ENCODE measurements around the gene SORL1-AS1.
"Not testable (repeated sequence)": the region's sequence is repeated elsewhere in the genome, so short reads cannot be mapped to it uniquely, and the experiment has no call there.

Gene SORL1-AS1

GRCh38 chr11:121426476-121427399 is 26.0 kb downstream of the SORL1-AS1 start:
- Mint-ChIP-seq H3K9me3 (peaks cover 5 to 18% of the 10 kb centered on the region in 2 donors), H3K36me3 (peaks cover 5 to 28% of the 10 kb centered on the region in 2 donors), H3K27ac (no peak overlapping the region)
- DNase-seq (ENCODE audit: low spot score in 2 of 2) (peak in 1 of 2 donors; percentile 42), ATAC-seq (peak; percentile 44 to 82)

DNA sequence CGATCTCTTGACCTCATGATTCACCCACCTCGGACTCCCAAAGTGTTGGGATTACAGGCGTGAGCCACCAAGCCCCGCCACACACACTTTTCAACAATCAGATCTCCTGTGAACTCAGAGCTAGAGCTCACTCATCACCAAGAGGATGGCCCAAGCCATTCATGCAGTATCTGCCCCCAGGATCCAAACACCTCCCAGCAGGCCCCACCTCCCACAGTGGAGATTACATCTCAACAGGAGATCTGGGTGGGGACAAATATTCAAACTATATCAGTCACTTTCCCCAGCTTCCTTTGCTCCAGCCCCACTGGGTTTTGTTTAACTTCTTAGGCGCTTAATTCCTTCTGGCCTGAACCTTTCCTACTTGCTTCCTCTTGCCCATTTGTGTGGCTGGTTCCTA is 26.9 kb downstream of the SORL1-AS1 start:
- no peak for ATAC-seq
- H3K27ac Mint-ChIP-seq = no peak overlapping the region
- peaks cover 5 to 18% of the 10 kb centered on the region in 2 donors for H3K9me3 Mint-ChIP-seq

GRCh38 chr11:121422675-121423074 is 30.1 kb downstream of the SORL1-AS1 start:
- ATAC-seq (peak; percentile 34 to 38), DNase-seq (ENCODE audit: low spot score in 2 of 2) (no peak)
- Mint-ChIP-seq H3K36me3 (peaks cover 5 to 28% of the 10 kb centered on the region in 2 donors), H3K27ac (no peak overlapping the region), H3K9me3 (peaks cover 5 to 18% of the 10 kb centered on the region in 2 donors)

More for the DNA sequence above, 26.9 kb downstream of the SORL1-AS1 start:
- DNase-seq (ENCODE audit: low spot score in 2 of 2) = no peak
- H3K36me3 Mint-ChIP-seq = peaks cover 5 to 28% of the 10 kb centered on the region in 2 donors

GRCh38 chr11:121421149-121421901 is 31.4 kb downstream of the SORL1-AS1 start:
- H3K9me3 Mint-ChIP-seq = peaks cover 5 to 18% of the 10 kb centered on the region in 2 donors
- DNase-seq (ENCODE audit: low spot score in 2 of 2) (no peak), ATAC-seq (no peak)
- peaks cover 4 to 28% of the 10 kb centered on the region in 2 donors for H3K36me3 Mint-ChIP-seq
- no peak overlapping the region for H3K27ac Mint-ChIP-seq

- H3K36me3 Mint-ChIP-seq = peaks cover 0 to 20% of the 10 kb centered on the region in 2 donors
- H3K9me3 Mint-ChIP-seq = peaks cover 5 to 18% of the 10 kb centered on the region in 2 donors
- no peak overlapping the region for H3K27ac Mint-ChIP-seq
- DNase-seq (ENCODE audit: low spot score in 2 of 2) (no peak), ATAC-seq (peak in 1 of 2 donors; percentile 58)
Observed at GRCh38 chr11:121420398-121420797, 32.4 kb downstream of the SORL1-AS1 start.

DNA sequence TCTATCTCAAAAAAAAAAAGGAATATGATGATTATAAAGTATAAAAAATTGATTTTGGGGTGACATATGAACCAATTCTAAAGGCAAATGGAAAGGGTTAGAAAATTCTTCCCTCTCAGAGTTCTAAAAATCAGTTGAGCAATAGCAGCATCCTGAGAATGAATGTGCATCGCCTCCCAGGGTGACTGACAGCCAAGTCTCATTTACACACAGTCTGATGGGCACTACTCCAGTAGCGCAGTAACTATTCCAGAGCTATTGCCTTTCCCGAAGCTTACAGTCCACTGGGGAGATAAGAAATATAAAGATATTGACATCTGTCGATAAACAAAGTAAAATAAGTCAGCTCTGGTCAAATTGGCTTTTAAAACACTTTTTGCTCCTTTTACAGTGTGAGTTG is 32.9 kb downstream of the SORL1-AS1 start:
- H3K36me3 Mint-ChIP-seq = peaks cover 0 to 14% of the 10 kb centered on the region in 2 donors
- DNase-seq (ENCODE audit: low spot score in 2 of 2) = no peak
- no peak overlapping the region for H3K27ac Mint-ChIP-seq
- H3K9me3 Mint-ChIP-seq = peaks cover 5 to 13% of the 10 kb centered on the region in 2 donors
- ATAC-seq = no peak

GRCh38 chr11:121418625-121419114 is 34.1 kb downstream of the SORL1-AS1 start:
- Mint-ChIP-seq H3K27ac (peak overlapping the region in 1 of 2 donors; percentile 51), H3K9me3 (peaks cover 1 to 3% of the 10 kb centered on the region in 2 donors), H3K36me3 (peaks cover 0 to 4% of the 10 kb centered on the region in 2 donors)
- ATAC-seq (peak in 1 of 2 donors; percentile 43), DNase-seq (ENCODE audit: low spot score in 2 of 2) (no peak)

DNA sequence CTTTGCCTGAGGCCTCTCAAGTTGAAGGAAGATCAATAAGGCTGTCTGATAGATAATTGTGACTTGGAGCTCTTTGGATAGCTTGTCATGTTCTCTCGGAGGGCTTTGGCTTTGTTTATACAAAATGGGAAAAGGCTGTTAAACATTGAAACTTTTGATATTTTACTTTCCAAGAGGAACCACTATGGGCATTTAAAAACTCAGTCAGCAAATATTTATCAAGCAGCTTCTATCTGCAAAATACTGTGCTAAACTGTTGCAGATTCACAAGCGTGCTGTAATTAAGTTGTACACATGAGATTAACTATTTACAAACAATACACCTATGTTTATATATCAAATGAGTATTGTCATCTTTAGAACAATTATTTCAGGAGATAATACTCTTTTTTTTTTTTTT is 35.2 kb downstream of the SORL1-AS1 start:
- H3K36me3 Mint-ChIP-seq = peaks cover 0 to 8% of the 10 kb centered on the region in 2 donors
- H3K27ac Mint-ChIP-seq = peak overlapping the region; percentile 66 to 71
- no peaks in the 10 kb centered on the region for H3K9me3 Mint-ChIP-seq
- DNase-seq (ENCODE audit: low spot score in 2 of 2) (no peak), ATAC-seq (no peak)

GRCh38 chr11:121417055-121417551 is 35.7 kb downstream of the SORL1-AS1 start:
- Mint-ChIP-seq H3K36me3 (peaks cover 0 to 8% of the 10 kb centered on the region in 2 donors), H3K27ac (peak overlapping the region; percentile 66 to 71), H3K9me3 (no peaks in the 10 kb centered on the region)
- ATAC-seq (peak; percentile 60 to 92), DNase-seq (ENCODE audit: low spot score in 2 of 2) (peak; percentile 33 to 82)

DNA sequence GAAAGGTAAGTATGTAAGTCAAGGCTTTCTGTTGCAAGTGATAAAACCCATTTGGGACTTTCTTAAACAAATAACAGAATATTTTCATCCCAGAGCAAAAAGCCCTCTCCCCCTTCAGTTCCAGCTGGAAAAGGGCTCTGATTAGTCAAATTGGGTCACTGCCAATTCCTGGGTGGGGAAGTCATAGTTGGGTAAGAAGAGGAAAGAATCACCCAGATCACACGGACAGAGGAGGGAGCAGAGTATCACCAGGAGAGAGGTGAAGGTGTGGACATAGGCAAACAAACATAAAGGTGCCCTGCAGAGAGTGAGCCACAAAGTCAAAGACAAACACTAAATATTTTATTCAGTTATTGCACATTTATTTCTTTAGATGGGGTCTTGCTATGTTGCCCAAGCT is 36.9 kb downstream of the SORL1-AS1 start:
- DNase-seq (ENCODE audit: low spot score in 2 of 2) (no peak), ATAC-seq (no peak)
- Mint-ChIP-seq H3K27ac (no peak overlapping the region), H3K36me3 (peaks cover 0 to 8% of the 10 kb centered on the region in 2 donors), H3K9me3 (no peaks in the 10 kb centered on the region)

- no peaks in the 10 kb centered on the region for H3K9me3 Mint-ChIP-seq
- DNase-seq (ENCODE audit: low spot score in 2 of 2) (no peak), ATAC-seq (no peak)
- H3K36me3 Mint-ChIP-seq = peaks cover 0 to 8% of the 10 kb centered on the region in 2 donors
- no peak overlapping the region for H3K27ac Mint-ChIP-seq
Observed at GRCh38 chr11:121414141-121414913, 38.4 kb downstream of the SORL1-AS1 start.

GRCh38 chr11:121412711-121413415 is 39.9 kb downstream of the SORL1-AS1 start:
- ATAC-seq = no peak
- Mint-ChIP-seq H3K27ac (peak overlapping the region in 1 of 2 donors; percentile 60), H3K36me3 (peaks cover 0 to 8% of the 10 kb centered on the region in 2 donors), H3K9me3 (no peaks in the 10 kb centered on the region)
- no peak for DNase-seq (ENCODE audit: low spot score in 2 of 2)

DNA sequence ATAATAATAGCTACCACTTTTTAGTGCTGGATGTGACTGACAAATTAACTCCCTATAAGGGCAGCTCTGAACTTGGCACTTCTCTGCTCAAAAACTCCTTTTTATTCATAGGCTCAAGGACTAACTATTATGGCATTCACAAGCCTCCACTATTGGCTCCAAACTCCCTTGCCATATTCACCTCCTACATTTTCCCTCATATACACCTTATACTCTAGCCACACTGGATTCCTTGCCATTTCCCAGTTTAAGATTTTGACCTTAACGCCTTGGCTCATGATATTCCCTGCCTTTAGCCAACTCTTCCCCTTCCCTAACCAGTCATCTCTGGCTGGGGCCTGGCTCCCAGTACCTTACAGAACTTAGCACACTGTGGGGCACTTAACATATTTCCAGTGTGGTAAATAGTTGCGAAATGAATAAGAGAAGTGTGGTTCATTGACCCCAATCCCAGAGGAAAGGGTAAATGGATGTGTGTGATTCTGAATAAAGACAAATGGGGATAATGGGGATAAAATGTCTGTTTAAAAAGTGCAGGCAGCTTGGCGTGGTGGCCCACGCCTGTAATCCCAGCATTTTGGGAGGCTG is 40.7 kb downstream of the SORL1-AS1 start:
- no peak for DNase-seq (ENCODE audit: low spot score in 2 of 2)
- Mint-ChIP-seq H3K36me3 (peaks cover 0 to 8% of the 10 kb centered on the region in 2 donors), H3K27ac (no peak overlapping the region), H3K9me3 (no peaks in the 10 kb centered on the region)
- no peak for ATAC-seq

GRCh38 chr11:121411330-121411729 is 41.4 kb downstream of the SORL1-AS1 start:
- not testable (repeated sequence) for H3K9me3 Mint-ChIP-seq; H3K36me3 Mint-ChIP-seq; DNase-seq (ENCODE audit: low spot score in 2 of 2)
- peak; percentile 53 to 78 for ATAC-seq
- peak overlapping the region; percentile 82 to 90 for H3K27ac Mint-ChIP-seq

DNA sequence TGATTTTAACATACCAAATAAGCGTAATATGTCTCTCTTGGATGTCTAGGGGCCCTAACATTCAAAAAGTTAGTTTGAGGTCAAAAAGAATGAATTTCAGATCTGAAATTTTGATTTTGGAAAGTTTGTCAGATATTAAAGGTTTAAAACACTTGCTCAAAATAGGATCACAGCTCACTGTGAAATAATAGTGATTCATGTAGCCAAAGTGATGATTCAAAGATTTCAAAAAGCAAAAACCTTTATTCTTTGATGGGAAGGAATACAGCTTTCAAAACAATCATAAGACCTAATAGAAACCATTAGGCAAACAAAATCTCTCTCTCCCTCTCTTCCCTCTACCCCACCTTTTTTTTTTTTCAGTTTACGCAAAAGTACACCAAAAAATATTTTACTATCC is 42.7 kb downstream of the SORL1-AS1 start:
- DNase-seq (ENCODE audit: low spot score in 2 of 2); H3K9me3 Mint-ChIP-seq; H3K36me3 Mint-ChIP-seq: not testable (repeated sequence)
- peak; percentile 11 to 66 for ATAC-seq
- H3K27ac Mint-ChIP-seq = peak overlapping the region in 1 of 2 donors; percentile 7

Measured in activated naive CD4-positive, alpha-beta T cell treated with anti-CD3 and anti-CD28 coated beads, Interleukin-2, amount 50 U/mL, for 72 hours (primary cell).